ENCODE results near the gene LRCH1. TPM values are rescaled to one million over a fixed set of nuclear protein-coding genes. Genes with fewer than 3 reads are reported as not detected.

Gene LRCH1
- total and polyA plus RNA-seq, 2 donors (not counting 1 experiment from before 2014, with no cell fraction given), result 12.0 to 12.4 TPM

DNA sequence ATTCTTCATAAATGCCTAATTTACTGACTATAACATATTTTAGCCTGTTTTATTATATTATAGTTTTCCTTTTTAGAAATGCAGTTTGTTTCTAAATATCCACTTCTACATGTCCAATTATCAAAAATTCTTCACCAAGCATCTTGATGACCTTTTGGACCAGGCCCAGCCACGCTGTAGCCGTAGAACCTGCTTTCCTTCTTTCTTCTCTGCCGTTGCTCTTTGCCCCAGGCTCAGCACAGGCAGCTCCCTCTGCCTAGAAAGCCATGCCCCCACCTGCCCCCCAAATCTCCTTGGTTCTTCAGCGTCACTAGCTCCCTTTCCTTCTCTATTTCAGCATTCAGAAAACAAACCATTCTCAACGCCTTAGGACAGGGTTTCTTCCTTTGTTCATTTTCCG is 178.6 kb downstream of the LRCH1 start:
- Histone ChIP-seq H3K4me1 (ENCODE audit: control insufficient read depth, extremely low read depth, insufficient read depth, low read length) (no peaks in the 10 kb centered on the region), H3K27ac (ENCODE audit: insufficient read depth, low read length) (no peak overlapping the region), H2AFZ (ENCODE audit: low read length) (no peak overlapping the region), H3K4me2 (ENCODE audit: extremely low read depth, insufficient read depth, low read length) (no peak overlapping the region), H4K20me1 (ENCODE audit: control insufficient read depth, extremely low read depth, insufficient read depth, low read length) (no peaks in the 10 kb centered on the region), H3K36me3 (ENCODE audit: control insufficient read depth, insufficient read depth, low read length) (no peaks in the 10 kb centered on the region), H3K79me2 (ENCODE audit: control insufficient read depth, insufficient read depth, low read length) (no peaks in the 10 kb centered on the region), H3K9me3 (ENCODE audit: control insufficient read depth, insufficient read depth, low read depth, low read length) (no peaks in the 10 kb centered on the region), H3K27me3 (ENCODE audit: control insufficient read depth, insufficient read depth, low read length) (no peaks in the 10 kb centered on the region), H3K4me3 (replicated peaks in 1 of 4; ENCODE audit: control extremely low read depth in 1 of 4, insufficient read depth in 1 of 4, low read depth in 3 of 4, low read length in 4 of 4) (no peak overlapping the region), H3K9ac (ENCODE audit: insufficient read depth, low read length) (no peak overlapping the region)
- TF ChIP-seq EZH2 (IDR thresholded peaks at IDR 0.05; ENCODE audit: low read length, missing control alignments), result no peak
- TF ChIP-seq, protein P1, sequence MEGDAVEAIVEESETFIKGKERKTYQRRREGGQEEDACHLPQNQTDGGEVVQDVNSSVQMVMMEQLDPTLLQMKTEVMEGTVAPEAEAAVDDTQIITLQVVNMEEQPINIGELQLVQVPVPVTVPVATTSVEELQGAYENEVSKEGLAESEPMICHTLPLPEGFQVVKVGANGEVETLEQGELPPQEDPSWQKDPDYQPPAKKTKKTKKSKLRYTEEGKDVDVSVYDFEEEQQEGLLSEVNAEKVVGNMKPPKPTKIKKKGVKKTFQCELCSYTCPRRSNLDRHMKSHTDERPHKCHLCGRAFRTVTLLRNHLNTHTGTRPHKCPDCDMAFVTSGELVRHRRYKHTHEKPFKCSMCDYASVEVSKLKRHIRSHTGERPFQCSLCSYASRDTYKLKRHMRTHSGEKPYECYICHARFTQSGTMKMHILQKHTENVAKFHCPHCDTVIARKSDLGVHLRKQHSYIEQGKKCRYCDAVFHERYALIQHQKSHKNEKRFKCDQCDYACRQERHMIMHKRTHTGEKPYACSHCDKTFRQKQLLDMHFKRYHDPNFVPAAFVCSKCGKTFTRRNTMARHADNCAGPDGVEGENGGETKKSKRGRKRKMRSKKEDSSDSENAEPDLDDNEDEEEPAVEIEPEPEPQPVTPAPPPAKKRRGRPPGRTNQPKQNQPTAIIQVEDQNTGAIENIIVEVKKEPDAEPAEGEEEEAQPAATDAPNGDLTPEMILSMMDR (conservative IDR thresholded peaks at IDR 0.05 in 1 of 2, IDR thresholded peaks at IDR 0.05 in 1 of 2; ENCODE audit: low read depth in 1 of 2, low read length in 2 of 2), result no peak
- no peak for DNase-seq (ENCODE audit: low read depth in 2 of 2)

DNA sequence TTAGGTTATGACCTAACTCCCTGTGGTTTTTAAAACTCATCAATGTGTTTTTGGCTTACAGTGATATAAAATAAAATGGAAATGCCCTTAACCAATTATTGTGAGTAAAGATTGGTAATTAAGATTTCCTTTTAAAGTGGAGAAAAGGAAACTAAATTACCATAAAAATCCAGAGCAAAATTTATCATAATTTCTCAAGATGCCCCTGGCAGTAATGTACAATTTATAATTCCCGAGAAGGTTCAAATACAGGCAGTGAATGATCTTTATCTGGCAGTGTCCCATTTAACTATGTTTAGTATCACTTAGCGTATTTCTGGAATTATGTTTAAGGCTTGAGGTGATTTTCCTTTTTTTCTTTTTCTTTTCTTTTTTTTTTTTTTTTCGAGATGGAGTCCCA is 182.5 kb downstream of the LRCH1 start:
- Histone ChIP-seq H3K27ac (ENCODE audit: insufficient read depth, low read length) (no peak overlapping the region), H3K79me2 (ENCODE audit: control insufficient read depth, insufficient read depth, low read length) (no peaks in the 10 kb centered on the region), H3K4me1 (ENCODE audit: control insufficient read depth, extremely low read depth, insufficient read depth, low read length) (no peaks in the 10 kb centered on the region), H3K9me3 (ENCODE audit: control insufficient read depth, insufficient read depth, low read depth, low read length) (no peaks in the 10 kb centered on the region), H3K36me3 (ENCODE audit: control insufficient read depth, insufficient read depth, low read length) (no peaks in the 10 kb centered on the region), H3K4me3 (replicated peaks in 1 of 4; ENCODE audit: control extremely low read depth in 1 of 4, insufficient read depth in 1 of 4, low read depth in 3 of 4, low read length in 4 of 4) (no peak overlapping the region), H3K4me2 (ENCODE audit: extremely low read depth, insufficient read depth, low read length) (no peak overlapping the region), H4K20me1 (ENCODE audit: control insufficient read depth, extremely low read depth, insufficient read depth, low read length) (no peaks in the 10 kb centered on the region), H3K27me3 (ENCODE audit: control insufficient read depth, insufficient read depth, low read length) (no peaks in the 10 kb centered on the region), H3K9ac (ENCODE audit: insufficient read depth, low read length) (no peak overlapping the region), H2AFZ (ENCODE audit: low read length) (no peak overlapping the region)
- TF ChIP-seq EZH2 (IDR thresholded peaks at IDR 0.05; ENCODE audit: low read length, missing control alignments), result no peak
- TF ChIP-seq, protein P1 (conservative IDR thresholded peaks at IDR 0.05 in 1 of 2, IDR thresholded peaks at IDR 0.05 in 1 of 2; ENCODE audit: low read depth in 1 of 2, low read length in 2 of 2), result no peak
- DNase-seq (ENCODE audit: low read depth in 2 of 2), result no peak

DNA sequence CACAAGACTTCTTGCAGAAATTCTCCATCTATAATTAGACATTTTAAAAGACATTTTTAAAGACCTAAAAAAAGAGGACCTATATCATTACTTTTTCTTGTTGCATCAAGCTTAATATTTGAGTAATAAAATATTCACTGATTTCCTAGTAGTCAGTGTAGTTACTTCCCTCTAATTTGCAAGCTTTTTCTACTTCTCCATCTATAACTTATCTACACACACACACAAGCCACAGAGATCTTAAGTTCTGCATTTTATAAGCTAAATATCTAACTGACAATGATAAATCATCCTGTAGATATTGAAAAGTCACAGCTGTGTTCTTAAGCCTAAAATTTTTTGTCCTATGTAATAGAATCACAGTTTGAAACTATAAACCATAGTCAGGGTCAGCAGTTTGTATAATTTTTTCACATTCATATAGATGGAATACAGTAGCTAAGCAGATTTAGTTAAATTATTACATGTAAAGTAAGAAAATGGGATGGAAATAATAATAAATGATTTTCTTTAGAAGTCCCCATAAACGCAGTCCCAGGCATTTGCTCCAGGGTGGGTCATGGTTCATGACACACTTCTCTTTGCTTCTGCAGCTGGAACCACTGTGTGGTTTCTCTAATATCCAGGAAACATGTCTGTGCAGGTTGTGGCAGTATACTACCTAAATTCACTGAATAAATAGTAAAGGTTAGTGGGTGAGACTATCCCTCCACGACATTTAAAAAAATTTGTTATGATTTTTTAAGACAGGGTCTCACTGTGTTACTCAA is 183.8 kb downstream of the LRCH1 start:
- Histone ChIP-seq H3K27me3 (ENCODE audit: control insufficient read depth, insufficient read depth, low read length) (no peaks in the 10 kb centered on the region), H4K20me1 (ENCODE audit: control insufficient read depth, extremely low read depth, insufficient read depth, low read length) (no peaks in the 10 kb centered on the region), H3K9ac (ENCODE audit: insufficient read depth, low read length) (no peak overlapping the region), H3K4me1 (ENCODE audit: control insufficient read depth, extremely low read depth, insufficient read depth, low read length) (no peaks in the 10 kb centered on the region), H2AFZ (ENCODE audit: low read length) (no peak overlapping the region), H3K4me2 (ENCODE audit: extremely low read depth, insufficient read depth, low read length) (no peak overlapping the region), H3K4me3 (replicated peaks in 1 of 4; ENCODE audit: control extremely low read depth in 1 of 4, insufficient read depth in 1 of 4, low read depth in 3 of 4, low read length in 4 of 4) (no peak overlapping the region), H3K27ac (ENCODE audit: insufficient read depth, low read length) (no peak overlapping the region), H3K79me2 (ENCODE audit: control insufficient read depth, insufficient read depth, low read length) (no peaks in the 10 kb centered on the region), H3K9me3 (ENCODE audit: control insufficient read depth, insufficient read depth, low read depth, low read length) (no peaks in the 10 kb centered on the region), H3K36me3 (ENCODE audit: control insufficient read depth, insufficient read depth, low read length) (peaks cover 2% of the 10 kb centered on the region)
- DNase-seq (ENCODE audit: low read depth in 2 of 2), result no peak
- TF ChIP-seq, protein P1 (conservative IDR thresholded peaks at IDR 0.05 in 1 of 2, IDR thresholded peaks at IDR 0.05 in 1 of 2; ENCODE audit: low read depth in 1 of 2, low read length in 2 of 2), result no peak
- no peak for TF ChIP-seq EZH2 (IDR thresholded peaks at IDR 0.05; ENCODE audit: low read length, missing control alignments)

Measured in fibroblast of lung (primary cell).